SH-SY5Y (cell line): Measurements from ENCODE around the gene GRK6.

ENCODE experiments used
- GATA2 ChIP-seq: IDR thresholded peaks from 2 replicates; pipeline ENCODE4 v1.6.1; 2011; ENCODE audit warnings: mild to moderate bottlenecking, low read depth, low read length
- GATA3 ChIP-seq: IDR thresholded peaks from 2 replicates; pipeline ENCODE4 v1.6.1; 2011; ENCODE audit warnings: low read depth, mild to moderate bottlenecking, low read length, moderate library complexity

The GRK6 gene

GRCh38 chr5:177479774-177480173, 53.3 kb downstream of the GRK6 start:
- TF ChIP-seq GATA3 (no peak), GATA2 (no peak)

- no peak for TF ChIP-seq GATA3
- no peak for TF ChIP-seq GATA2
Measured at GRCh38 chr5:177482359-177482795, 55.9 kb downstream of the GRK6 start.

GRCh38 chr5:177483042-177483441, 56.6 kb downstream of the GRK6 start:
- no peak for TF ChIP-seq GATA3
- TF ChIP-seq GATA2: no peak

GRCh38 chr5:177483994-177484901, 57.8 kb downstream of the GRK6 start:
- TF ChIP-seq GATA2: no peak
- TF ChIP-seq GATA3: no peak

- TF ChIP-seq GATA3: no peak
- no peak for TF ChIP-seq GATA2
Measured at GRCh38 chr5:177484902-177485549, 58.5 kb downstream of the GRK6 start.

- TF ChIP-seq GATA3 (no peak), GATA2 (no peak)
Measured at GRCh38 chr5:177486256-177486655, 59.8 kb downstream of the GRK6 start.

- TF ChIP-seq GATA3 (no peak), GATA2 (no peak)
Measured at GRCh38 chr5:177487144-177487543, 60.7 kb downstream of the GRK6 start.

- TF ChIP-seq GATA3 (no peak), GATA2 (no peak)
Measured at GRCh38 chr5:177487975-177488374, 61.5 kb downstream of the GRK6 start.

GRCh38 chr5:177489119-177489716, 62.7 kb downstream of the GRK6 start:
- TF ChIP-seq GATA3 (no peak), GATA2 (no peak)

- TF ChIP-seq GATA3: no peak
- no peak for TF ChIP-seq GATA2
Measured at GRCh38 chr5:177490311-177490991, 64.0 kb downstream of the GRK6 start.

GRCh38 chr5:177490992-177491391, 64.5 kb downstream of the GRK6 start:
- TF ChIP-seq GATA3: no peak
- no peak for TF ChIP-seq GATA2

GRCh38 chr5:177491429-177491945, 65.0 kb downstream of the GRK6 start:
- no peak for TF ChIP-seq GATA2
- TF ChIP-seq GATA3: no peak

GRCh38 chr5:177491983-177492746, 65.7 kb downstream of the GRK6 start:
- TF ChIP-seq GATA2 (no peak), GATA3 (no peak)
